Neural crest cell (in vitro differentiated cells): ENCODE data around the gene XCL1. TPM values are rescaled to one million over a fixed set of nuclear protein-coding genes. Genes with fewer than 3 reads are reported as not detected.

Experiments
- DNase-seq: peaks from one replicate; pipeline ENCODE4 v3.0.0; 2021; ENCODE audit warnings: low read depth, mixed read lengths, low spot score
- H3K27ac Mint-ChIP-seq: one replicate; pipeline ENCODE4 v1.8.0; 2021; ENCODE audit warnings: mild to moderate bottlenecking, mixed read lengths; ENCODE audit not compliant: unreplicated experiment
- H3K27me3 Mint-ChIP-seq: 2 replicates; pipeline ENCODE4 v1.8.0; 2021; ENCODE audit warnings: low read depth, mild to moderate bottlenecking, mixed read lengths
- H3K36me3 Mint-ChIP-seq: 2 replicates; pipeline ENCODE4 v1.8.0; 2021; ENCODE audit warnings: low read depth, mild to moderate bottlenecking, mixed read lengths
- H3K4me1 Mint-ChIP-seq: 2 replicates; pipeline ENCODE4 v1.8.0; 2021; ENCODE audit warnings: mixed read lengths
- H3K4me3 Mint-ChIP-seq: one replicate; pipeline ENCODE4 v1.8.0; 2021; ENCODE audit warnings: mild to moderate bottlenecking, mixed read lengths
- H3K9me3 Mint-ChIP-seq: 2 replicates; pipeline ENCODE4 v1.8.0; 2021; ENCODE audit warnings: mixed read lengths
- total RNA-seq: library from RNA; stranded (reverse); gene quantifications from 2 replicates; pipeline ENCODE4 v1.2.1, GENCODE V29; 2021
- TF ChIP-seq, protein P1 (sequence below): fragments of 200-600 bp; sonication (generic); conservative IDR thresholded peaks from 2 replicates; pipeline ENCODE4 v1.5.0; 2021; ENCODE audit warnings: antibody characterized with exemption, mild to moderate bottlenecking

The XCL1 gene
- total RNA-seq, 1 donor from 2014 or later: not detected

DNA sequence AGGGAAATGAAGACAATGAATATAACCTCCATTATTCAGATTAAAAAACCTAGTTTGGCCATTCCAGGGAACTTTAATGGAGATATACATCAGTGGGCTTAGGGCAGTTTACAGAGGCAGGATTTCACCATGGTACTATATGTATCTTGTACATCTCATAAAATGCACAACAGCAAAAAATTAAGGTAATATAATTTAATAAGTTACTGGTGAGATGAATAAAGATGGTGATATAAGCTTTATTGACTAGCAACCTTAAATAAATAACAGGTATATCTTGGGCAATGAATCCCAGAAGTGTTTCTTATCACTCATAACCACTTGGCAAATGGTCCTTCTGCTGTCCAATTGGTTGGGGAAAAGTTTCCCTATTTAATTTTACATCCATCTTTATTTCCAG is 29.0 kb downstream of the XCL1 start:
- no peak overlapping the region for H3K4me3 Mint-ChIP-seq
- no peaks in the 10 kb centered on the region for H3K36me3 Mint-ChIP-seq
- peaks cover 5% of the 10 kb centered on the region for H3K27me3 Mint-ChIP-seq
- no peaks in the 10 kb centered on the region for H3K9me3 Mint-ChIP-seq
- no peak overlapping the region for H3K27ac Mint-ChIP-seq
- TF ChIP-seq, protein P1, sequence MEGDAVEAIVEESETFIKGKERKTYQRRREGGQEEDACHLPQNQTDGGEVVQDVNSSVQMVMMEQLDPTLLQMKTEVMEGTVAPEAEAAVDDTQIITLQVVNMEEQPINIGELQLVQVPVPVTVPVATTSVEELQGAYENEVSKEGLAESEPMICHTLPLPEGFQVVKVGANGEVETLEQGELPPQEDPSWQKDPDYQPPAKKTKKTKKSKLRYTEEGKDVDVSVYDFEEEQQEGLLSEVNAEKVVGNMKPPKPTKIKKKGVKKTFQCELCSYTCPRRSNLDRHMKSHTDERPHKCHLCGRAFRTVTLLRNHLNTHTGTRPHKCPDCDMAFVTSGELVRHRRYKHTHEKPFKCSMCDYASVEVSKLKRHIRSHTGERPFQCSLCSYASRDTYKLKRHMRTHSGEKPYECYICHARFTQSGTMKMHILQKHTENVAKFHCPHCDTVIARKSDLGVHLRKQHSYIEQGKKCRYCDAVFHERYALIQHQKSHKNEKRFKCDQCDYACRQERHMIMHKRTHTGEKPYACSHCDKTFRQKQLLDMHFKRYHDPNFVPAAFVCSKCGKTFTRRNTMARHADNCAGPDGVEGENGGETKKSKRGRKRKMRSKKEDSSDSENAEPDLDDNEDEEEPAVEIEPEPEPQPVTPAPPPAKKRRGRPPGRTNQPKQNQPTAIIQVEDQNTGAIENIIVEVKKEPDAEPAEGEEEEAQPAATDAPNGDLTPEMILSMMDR: no peak
- no peak for DNase-seq
- H3K4me1 Mint-ChIP-seq: peaks cover 11% of the 10 kb centered on the region

DNA sequence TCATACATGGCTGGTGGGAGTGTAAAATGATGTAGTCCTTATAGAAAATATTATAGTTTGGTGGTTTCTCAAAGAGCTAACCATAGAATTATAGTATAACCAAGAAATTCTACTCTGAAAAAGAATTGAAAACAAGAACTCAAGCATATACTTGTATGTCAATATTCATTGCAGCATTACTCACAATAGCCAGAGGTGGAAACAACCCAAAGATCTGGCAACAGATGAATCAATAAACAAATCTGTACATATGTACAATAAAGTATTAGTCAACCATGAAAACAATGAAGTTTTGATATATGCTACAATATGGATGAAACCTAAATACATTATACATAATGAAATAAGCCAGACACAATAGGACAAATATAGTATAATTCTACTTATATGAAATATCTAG is 29.7 kb downstream of the XCL1 start:
- no peaks in the 10 kb centered on the region for H3K36me3 Mint-ChIP-seq
- H3K4me1 Mint-ChIP-seq: peaks cover 13% of the 10 kb centered on the region
- H3K27me3 Mint-ChIP-seq: peaks cover 5% of the 10 kb centered on the region
- H3K9me3 Mint-ChIP-seq: no peaks in the 10 kb centered on the region
- H3K4me3 Mint-ChIP-seq: no peak overlapping the region
- DNase-seq: no peak
- H3K27ac Mint-ChIP-seq: no peak overlapping the region
- TF ChIP-seq, protein P1: no peak

DNA sequence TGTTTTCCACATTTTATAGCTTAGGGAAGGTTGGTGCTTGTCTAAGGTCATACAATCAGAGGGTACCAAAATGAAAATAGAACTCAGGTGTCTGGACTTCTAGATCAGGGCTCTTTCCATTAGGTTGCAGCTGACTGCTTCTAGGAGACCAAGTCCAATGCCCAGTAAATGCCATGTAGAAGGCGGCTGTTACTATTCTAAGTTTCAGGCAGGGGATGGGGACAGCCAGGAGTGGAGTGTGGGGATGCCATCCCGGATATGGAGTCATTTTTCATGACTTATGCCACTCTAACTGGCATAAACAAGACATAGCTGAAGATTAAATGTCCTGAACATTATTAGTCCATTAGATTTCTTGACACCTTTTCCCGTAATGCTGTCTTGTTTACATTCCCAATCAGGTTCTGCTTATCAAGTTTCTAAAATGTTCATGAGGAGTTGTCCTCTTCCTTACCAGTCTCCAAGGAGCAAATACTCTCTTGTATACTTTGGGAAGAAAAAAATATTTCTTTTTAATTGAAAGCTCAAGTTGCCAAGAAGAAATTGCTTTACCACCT is 31.5 kb downstream of the XCL1 start:
- Mint-ChIP-seq H3K36me3 (no peaks in the 10 kb centered on the region), H3K27ac (no peak overlapping the region), H3K4me3 (no peak overlapping the region), H3K27me3 (no peaks in the 10 kb centered on the region), H3K9me3 (no peaks in the 10 kb centered on the region), H3K4me1 (peaks cover 18% of the 10 kb centered on the region)
- DNase-seq: no peak
- TF ChIP-seq, protein P1: no peak

DNA sequence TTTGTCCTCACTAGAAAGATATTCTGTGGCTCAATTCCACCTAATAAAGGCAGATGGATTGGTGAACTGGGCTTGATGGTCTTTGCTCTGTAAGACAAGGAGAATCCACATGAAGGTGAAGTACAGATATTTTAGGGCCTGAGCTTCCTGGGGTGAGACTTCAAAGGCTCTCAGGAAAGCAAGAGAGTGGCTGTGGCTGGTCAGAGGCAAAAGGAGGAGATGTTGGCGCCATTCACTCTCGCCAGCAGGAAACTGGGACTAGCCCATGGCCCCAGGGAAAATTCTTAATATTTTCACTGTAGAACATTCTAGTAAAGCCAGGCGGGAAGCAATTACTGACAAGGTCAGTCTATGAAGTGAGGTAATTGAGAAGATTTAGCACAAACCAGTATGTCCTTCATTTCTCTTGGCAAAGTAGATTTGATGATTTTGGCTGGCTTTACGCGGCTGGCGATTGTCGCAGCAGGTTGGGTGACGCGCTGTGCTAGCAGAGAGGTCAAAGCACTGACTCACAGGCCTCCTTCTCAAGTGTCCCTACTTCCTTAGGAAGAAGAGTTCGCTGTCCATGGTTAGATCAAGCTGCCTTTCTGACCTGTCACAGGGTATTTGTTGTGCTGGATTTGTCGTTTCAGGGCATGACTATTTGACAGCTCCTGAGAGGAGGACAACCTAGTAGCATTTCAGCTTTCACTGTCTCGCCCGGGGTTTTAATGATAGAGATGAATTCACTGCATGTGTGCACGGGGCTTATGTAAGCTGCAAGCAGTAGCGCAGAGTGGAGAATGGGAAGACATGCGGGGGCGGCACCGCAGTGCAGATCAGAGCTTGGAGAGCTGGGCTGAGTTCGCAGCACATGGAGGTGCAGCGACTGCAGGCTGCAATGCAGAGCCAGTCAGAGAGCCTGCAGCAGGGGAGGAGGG is 32.7 kb downstream of the XCL1 start:
- Mint-ChIP-seq H3K27ac (no peak overlapping the region), H3K9me3 (no peaks in the 10 kb centered on the region), H3K36me3 (no peaks in the 10 kb centered on the region), H3K4me3 (no peak overlapping the region), H3K27me3 (no peaks in the 10 kb centered on the region), H3K4me1 (peaks cover 29% of the 10 kb centered on the region)
- TF ChIP-seq, protein P1: no peak
- DNase-seq: no peak

DNA sequence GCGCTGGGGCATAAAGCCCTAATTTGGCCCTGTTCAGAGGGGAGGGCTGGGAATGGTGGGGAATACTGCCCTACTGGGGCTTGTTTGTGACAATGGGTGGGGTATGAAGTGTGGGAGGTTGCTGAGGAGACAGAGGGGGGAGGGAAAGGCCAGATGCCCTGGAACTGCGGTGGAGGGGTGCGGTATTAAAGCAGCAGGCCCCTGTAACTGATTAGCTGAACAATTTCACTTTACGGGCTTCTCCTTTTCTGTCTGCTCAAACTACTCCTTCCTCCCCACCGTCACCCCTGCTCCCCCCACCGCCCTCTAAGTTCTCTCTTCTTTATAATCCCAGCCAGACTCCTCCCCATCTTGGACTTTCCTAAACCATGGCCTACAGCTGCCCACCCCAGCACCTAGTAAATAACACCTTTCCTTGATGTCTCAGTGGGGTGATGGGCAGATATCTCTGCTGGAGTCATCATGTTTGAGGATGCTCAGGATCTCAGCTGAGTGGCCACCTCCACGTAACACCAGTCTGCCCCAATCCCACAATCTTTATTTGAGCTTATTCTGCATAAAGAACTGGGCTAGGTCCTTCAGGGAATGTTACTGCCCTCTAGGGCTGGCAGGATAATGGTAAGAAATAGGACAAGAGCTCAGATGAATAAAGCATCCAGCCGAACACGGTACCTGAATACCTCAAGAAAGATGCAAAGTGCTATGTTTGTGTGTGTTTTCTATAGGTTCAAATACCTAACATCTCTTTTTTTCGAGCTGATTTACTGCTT is 33.5 kb downstream of the XCL1 start:
- Mint-ChIP-seq H3K4me3 (no peak overlapping the region), H3K27me3 (no peaks in the 10 kb centered on the region), H3K4me1 (peaks cover 35% of the 10 kb centered on the region), H3K36me3 (no peaks in the 10 kb centered on the region), H3K9me3 (no peaks in the 10 kb centered on the region), H3K27ac (no peak overlapping the region)
- TF ChIP-seq, protein P1: no peak
- DNase-seq: no peak
